SK-N-SH treated with all-trans-retinoic acid at 6 μM for 48 hours (cell line): Measurements from ENCODE around the gene RBM28.

ENCODE experiments used
- ATAC-seq: fragments of 200-7000 bp; cut with Tn5 transposase; 3 replicates; pipeline ENCODE4 v1.9.1; 2020; ENCODE audit warnings: mild to moderate bottlenecking, moderate library complexity
- ARNTL ChIP-seq: fragments of 450-650 bp; formaldehyde crosslinking; IDR thresholded peaks from 2 replicates; pipeline ENCODE4 v1.5.0; 2020; ENCODE audit warnings: low read depth, mild to moderate bottlenecking, moderate library complexity, borderline replicate concordance
- CSDC2 ChIP-seq: fragments of 250-450 bp; sonication (Bioruptor Pico); IDR thresholded peaks from 2 replicates; pipeline ENCODE4 v1.5.0; 2020; ENCODE audit warnings: mild to moderate bottlenecking, moderate library complexity
- ESRRG ChIP-seq: fragments of 250-450 bp; sonication (Bioruptor Pico); IDR thresholded peaks from 2 replicates; pipeline ENCODE4 v1.6.1; 2021; ENCODE audit warnings: mild to moderate bottlenecking
- ISL1 ChIP-seq: fragments of 250-450 bp; sonication (Bioruptor Pico); IDR thresholded peaks from 2 replicates; pipeline ENCODE4 v2.1.2; 2022; ENCODE audit warnings: mild to moderate bottlenecking, moderate library complexity
- OSR1 ChIP-seq: fragments of 250-450 bp; sonication (Bioruptor Pico); IDR thresholded peaks from 2 replicates; pipeline ENCODE4 v1.8.0; 2022; ENCODE audit warnings: moderate library complexity, mild to moderate bottlenecking, inconsistent platforms
- PPARA ChIP-seq: fragments of 250-450 bp; sonication (Bioruptor Pico); IDR thresholded peaks from 2 replicates; pipeline ENCODE4 v1.5.0; 2020; ENCODE audit warnings: mild to moderate bottlenecking, borderline replicate concordance
- RARB ChIP-seq: fragments of 250-450 bp; sonication (Bioruptor Pico); IDR thresholded peaks from 2 replicates; pipeline ENCODE4 v1.8.0; 2021; ENCODE audit warnings: mild to moderate bottlenecking, moderate library complexity
- TCF4 ChIP-seq: fragments of 250-450 bp; sonication (Bioruptor Pico); IDR thresholded peaks from 2 replicates; pipeline ENCODE4 v1.8.0; 2021; ENCODE audit warnings: mild to moderate bottlenecking, moderate library complexity, borderline replicate concordance
- TOX ChIP-seq: fragments of 250-450 bp; sonication (Bioruptor Pico); IDR thresholded peaks from 2 replicates; pipeline ENCODE4 v1.8.0; 2021; ENCODE audit warnings: mild to moderate bottlenecking, moderate library complexity, borderline replicate concordance
- ZC3H10 ChIP-seq: fragments of 250-450 bp; sonication (Bioruptor Pico); IDR thresholded peaks from 2 replicates; pipeline ENCODE4 v1.5.1; 2021; ENCODE audit warnings: mild to moderate bottlenecking, moderate library complexity
- ZFP3 ChIP-seq: fragments of 250-450 bp; sonication (Bioruptor Pico); IDR thresholded peaks from 2 replicates; pipeline ENCODE4 v1.5.0; 2020; ENCODE audit warnings: mild to moderate bottlenecking, moderate library complexity
- ZFP30 ChIP-seq: fragments of 450-650 bp; formaldehyde crosslinking; IDR thresholded peaks from 2 replicates; pipeline ENCODE4 v1.5.0; 2022; ENCODE audit warnings: mild to moderate bottlenecking, moderate library complexity
- ZNF565 ChIP-seq: fragments of 450-650 bp; formaldehyde crosslinking; conservative IDR thresholded peaks from 2 replicates; pipeline ENCODE4 v1.5.0; 2020; ENCODE audit warnings: low read depth, mild to moderate bottlenecking, moderate library complexity
- ZNF70 ChIP-seq: fragments of 450-650 bp; formaldehyde crosslinking; IDR thresholded peaks from 2 replicates; pipeline ENCODE4 v1.5.0; 2020; ENCODE audit warnings: mild to moderate bottlenecking, moderate library complexity
- ZNF8 ChIP-seq: fragments of 450-650 bp; formaldehyde crosslinking; IDR thresholded peaks from 2 replicates; pipeline ENCODE4 v1.5.0; 2020; ENCODE audit warnings: mild to moderate bottlenecking, moderate library complexity
- TF ChIP-seq, protein P1 (sequence below): fragments of 250-450 bp; sonication (Bioruptor Pico); IDR thresholded peaks from 2 replicates; pipeline ENCODE4 v1.8.0; 2020; ENCODE audit warnings: mild to moderate bottlenecking, moderate library complexity, borderline replicate concordance
- TF ChIP-seq, protein P2 (sequence below): fragments of 250-450 bp; sonication (Bioruptor Pico); IDR thresholded peaks from 2 replicates; pipeline ENCODE4 v1.8.0; 2021; ENCODE audit warnings: low read depth, mild to moderate bottlenecking, moderate library complexity, borderline replicate concordance
- TF ChIP-seq, protein P3 (sequence below): fragments of 250-450 bp; sonication (Bioruptor Pico); IDR thresholded peaks from 2 replicates; pipeline ENCODE4 v1.5.1; 2021; ENCODE audit warnings: mild to moderate bottlenecking, moderate library complexity
- TF ChIP-seq, protein P4 (sequence below): fragments of 250-450 bp; sonication (Bioruptor Pico); IDR thresholded peaks from 2 replicates; pipeline ENCODE4 v1.5.0; 2020; ENCODE audit warnings: mild to moderate bottlenecking, moderate library complexity

The RBM28 gene

DNA sequence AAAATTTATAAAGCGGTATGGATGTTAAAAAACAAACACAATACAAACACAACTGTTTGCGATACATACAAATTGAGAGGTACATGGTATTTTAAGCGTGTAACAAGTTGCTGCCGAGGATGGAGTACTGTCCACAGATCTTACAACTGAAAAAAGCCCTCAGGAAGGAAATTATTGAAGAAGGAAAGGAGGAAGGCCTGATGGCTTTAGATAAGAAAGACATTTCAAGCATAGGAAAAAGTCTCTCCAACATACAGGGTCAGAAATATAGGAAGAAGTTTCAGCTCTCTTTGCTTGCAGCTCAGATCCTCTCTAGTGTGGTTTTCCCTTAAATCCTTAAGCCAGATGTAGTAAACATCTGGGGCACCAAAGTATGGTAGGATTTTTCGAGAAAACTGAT lies 25.0 kb downstream of the RBM28 start:
- no peak for ATAC-seq
- TF ChIP-seq ESRRG (CRISPR knock-in tag) = no peak
- TF ChIP-seq, protein P1, sequence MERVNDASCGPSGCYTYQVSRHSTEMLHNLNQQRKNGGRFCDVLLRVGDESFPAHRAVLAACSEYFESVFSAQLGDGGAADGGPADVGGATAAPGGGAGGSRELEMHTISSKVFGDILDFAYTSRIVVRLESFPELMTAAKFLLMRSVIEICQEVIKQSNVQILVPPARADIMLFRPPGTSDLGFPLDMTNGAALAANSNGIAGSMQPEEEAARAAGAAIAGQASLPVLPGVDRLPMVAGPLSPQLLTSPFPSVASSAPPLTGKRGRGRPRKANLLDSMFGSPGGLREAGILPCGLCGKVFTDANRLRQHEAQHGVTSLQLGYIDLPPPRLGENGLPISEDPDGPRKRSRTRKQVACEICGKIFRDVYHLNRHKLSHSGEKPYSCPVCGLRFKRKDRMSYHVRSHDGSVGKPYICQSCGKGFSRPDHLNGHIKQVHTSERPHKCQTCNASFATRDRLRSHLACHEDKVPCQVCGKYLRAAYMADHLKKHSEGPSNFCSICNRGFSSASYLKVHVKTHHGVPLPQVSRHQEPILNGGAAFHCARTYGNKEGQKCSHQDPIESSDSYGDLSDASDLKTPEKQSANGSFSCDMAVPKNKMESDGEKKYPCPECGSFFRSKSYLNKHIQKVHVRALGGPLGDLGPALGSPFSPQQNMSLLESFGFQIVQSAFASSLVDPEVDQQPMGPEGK = no peak
- no peak for TF ChIP-seq ZNF565 (CRISPR knock-in tag)
- TF ChIP-seq ARNTL (CRISPR knock-in tag) = no peak
- TF ChIP-seq, protein P2, sequence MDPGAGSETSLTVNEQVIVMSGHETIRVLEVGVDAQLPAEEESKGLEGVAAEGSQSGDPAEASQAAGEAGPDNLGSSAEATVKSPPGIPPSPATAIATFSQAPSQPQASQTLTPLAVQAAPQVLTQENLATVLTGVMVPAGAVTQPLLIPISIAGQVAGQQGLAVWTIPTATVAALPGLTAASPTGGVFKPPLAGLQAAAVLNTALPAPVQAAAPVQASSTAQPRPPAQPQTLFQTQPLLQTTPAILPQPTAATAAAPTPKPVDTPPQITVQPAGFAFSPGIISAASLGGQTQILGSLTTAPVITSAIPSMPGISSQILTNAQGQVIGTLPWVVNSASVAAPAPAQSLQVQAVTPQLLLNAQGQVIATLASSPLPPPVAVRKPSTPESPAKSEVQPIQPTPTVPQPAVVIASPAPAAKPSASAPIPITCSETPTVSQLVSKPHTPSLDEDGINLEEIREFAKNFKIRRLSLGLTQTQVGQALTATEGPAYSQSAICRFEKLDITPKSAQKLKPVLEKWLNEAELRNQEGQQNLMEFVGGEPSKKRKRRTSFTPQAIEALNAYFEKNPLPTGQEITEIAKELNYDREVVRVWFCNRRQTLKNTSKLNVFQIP = no peak
- TF ChIP-seq CSDC2 = no peak
- TF ChIP-seq OSR1 (CRISPR knock-in tag) = no peak
- TF ChIP-seq ZNF70 = no peak
- no peak for TF ChIP-seq RARB (CRISPR knock-in tag)
- no peak for TF ChIP-seq ZC3H10 (CRISPR knock-in tag)
- TF ChIP-seq TCF4 = no peak
- TF ChIP-seq, all 23 proteins: peak for 0

DNA sequence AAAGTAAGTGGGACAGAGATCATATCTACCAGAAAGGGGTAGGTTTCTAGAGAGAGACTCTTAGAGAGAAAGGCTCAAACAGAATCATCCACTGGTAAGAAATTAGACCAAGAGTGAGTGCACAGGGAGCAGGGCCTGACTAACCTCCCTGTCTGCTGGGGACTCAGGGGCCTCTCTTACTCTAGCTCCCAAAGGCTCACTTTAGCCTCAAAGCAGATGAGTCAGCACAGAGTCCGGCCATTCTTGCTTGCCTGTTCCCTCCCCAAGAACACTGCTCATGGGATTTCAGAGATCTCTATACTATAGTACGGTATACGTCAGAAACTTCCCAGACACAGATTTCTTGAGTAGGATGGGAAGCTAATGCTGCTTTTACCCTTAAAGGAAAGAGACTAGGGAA lies 32.7 kb downstream of the RBM28 start:
- TF ChIP-seq ZNF70 (no peak), ZNF8 (CRISPR knock-in tag) (no peak), ZFP3 (CRISPR knock-in tag) (no peak), ARNTL (CRISPR knock-in tag) (no peak), OSR1 (CRISPR knock-in tag) (no peak), PPARA (CRISPR knock-in tag) (no peak), ESRRG (CRISPR knock-in tag) (no peak)
- TF ChIP-seq, protein P3, sequence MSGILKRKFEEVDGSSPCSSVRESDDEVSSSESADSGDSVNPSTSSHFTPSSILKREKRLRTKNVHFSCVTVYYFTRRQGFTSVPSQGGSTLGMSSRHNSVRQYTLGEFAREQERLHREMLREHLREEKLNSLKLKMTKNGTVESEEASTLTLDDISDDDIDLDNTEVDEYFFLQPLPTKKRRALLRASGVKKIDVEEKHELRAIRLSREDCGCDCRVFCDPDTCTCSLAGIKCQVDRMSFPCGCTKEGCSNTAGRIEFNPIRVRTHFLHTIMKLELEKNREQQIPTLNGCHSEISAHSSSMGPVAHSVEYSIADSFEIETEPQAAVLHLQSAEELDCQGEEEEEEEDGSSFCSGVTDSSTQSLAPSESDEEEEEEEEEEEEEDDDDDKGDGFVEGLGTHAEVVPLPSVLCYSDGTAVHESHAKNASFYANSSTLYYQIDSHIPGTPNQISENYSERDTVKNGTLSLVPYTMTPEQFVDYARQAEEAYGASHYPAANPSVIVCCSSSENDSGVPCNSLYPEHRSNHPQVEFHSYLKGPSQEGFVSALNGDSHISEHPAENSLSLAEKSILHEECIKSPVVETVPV (CRISPR knock-in tag) = no peak
- TF ChIP-seq, protein P2 = no peak
- TF ChIP-seq, protein P1 = no peak
- TF ChIP-seq, all 23 proteins: peak for 0
- ATAC-seq = no peak; the same call in 2 of the 3 replicates

DNA sequence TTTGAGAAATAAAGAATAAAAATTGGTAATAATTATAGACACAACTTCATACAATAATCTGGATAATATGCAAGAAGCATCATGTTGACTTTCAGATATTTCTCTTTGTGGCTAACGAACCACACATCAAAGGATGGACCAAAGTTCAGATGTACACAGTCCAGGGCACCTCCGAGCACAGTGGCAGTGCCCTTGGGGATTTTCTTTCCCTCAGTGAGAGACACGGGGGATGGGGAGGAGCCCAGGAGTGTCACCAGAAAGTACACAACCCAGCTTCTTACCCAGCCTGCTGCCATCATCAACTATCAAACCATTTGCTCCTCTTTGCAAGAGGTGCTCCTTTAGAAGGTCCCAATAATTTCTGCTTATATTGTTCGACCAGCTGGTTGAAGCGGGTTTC lies 33.2 kb downstream of the RBM28 start:
- TF ChIP-seq, protein P1 = no peak
- TF ChIP-seq, protein P3 (CRISPR knock-in tag) = no peak
- TF ChIP-seq TOX (CRISPR knock-in tag) = no peak
- TF ChIP-seq ZFP30 (CRISPR knock-in tag) = no peak
- TF ChIP-seq ISL1 (CRISPR knock-in tag) = no peak
- no peak for TF ChIP-seq RARB (CRISPR knock-in tag)
- TF ChIP-seq, protein P4, sequence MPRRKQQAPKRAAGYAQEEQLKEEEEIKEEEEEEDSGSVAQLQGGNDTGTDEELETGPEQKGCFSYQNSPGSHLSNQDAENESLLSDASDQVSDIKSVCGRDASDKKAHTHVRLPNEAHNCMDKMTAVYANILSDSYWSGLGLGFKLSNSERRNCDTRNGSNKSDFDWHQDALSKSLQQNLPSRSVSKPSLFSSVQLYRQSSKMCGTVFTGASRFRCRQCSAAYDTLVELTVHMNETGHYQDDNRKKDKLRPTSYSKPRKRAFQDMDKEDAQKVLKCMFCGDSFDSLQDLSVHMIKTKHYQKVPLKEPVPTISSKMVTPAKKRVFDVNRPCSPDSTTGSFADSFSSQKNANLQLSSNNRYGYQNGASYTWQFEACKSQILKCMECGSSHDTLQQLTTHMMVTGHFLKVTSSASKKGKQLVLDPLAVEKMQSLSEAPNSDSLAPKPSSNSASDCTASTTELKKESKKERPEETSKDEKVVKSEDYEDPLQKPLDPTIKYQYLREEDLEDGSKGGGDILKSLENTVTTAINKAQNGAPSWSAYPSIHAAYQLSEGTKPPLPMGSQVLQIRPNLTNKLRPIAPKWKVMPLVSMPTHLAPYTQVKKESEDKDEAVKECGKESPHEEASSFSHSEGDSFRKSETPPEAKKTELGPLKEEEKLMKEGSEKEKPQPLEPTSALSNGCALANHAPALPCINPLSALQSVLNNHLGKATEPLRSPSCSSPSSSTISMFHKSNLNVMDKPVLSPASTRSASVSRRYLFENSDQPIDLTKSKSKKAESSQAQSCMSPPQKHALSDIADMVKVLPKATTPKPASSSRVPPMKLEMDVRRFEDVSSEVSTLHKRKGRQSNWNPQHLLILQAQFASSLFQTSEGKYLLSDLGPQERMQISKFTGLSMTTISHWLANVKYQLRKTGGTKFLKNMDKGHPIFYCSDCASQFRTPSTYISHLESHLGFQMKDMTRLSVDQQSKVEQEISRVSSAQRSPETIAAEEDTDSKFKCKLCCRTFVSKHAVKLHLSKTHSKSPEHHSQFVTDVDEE (CRISPR knock-in tag) = no peak
- TF ChIP-seq ZFP3 (CRISPR knock-in tag) = no peak
- no peak for TF ChIP-seq PPARA (CRISPR knock-in tag)
- no peak for ATAC-seq
